Erythroblast (primary cell): ENCODE results near the gene LFNG.

Source experiments
- GATA1 ChIP-seq: IDR thresholded peaks from 2 replicates; pipeline ENCODE4 v1.6.1; 2011; ENCODE audit warnings: low read depth, mild to moderate bottlenecking, control low read depth, low read length, moderate library complexity
- POLR2A ChIP-seq: IDR thresholded peaks from 2 replicates; pipeline ENCODE4 v1.6.1; 2011; ENCODE audit warnings: mild to moderate bottlenecking, low read length

- TF ChIP-seq POLR2A (no peak), GATA1 (no peak)
Measured at GRCh38 chr7:2553108-2553507, 33.5 kb downstream of the LFNG start.
